Activated gamma-delta T cell treated with anti-CD3 and anti-CD28 coated beads, Interleukin-2, amount 50 U/mL, for 16 hours (primary cell): ENCODE results near the gene PPP1R13L.
"Not testable (repeated sequence)": the region's sequence is repeated elsewhere in the genome, so short reads cannot be mapped to it uniquely, and the experiment has no call there.

Experiments
- DNase-seq: peaks from one replicate; pipeline ENCODE4 v3.0.0-alpha.2; 2020; ENCODE audit warnings: low read depth

The PPP1R13L gene

DNA sequence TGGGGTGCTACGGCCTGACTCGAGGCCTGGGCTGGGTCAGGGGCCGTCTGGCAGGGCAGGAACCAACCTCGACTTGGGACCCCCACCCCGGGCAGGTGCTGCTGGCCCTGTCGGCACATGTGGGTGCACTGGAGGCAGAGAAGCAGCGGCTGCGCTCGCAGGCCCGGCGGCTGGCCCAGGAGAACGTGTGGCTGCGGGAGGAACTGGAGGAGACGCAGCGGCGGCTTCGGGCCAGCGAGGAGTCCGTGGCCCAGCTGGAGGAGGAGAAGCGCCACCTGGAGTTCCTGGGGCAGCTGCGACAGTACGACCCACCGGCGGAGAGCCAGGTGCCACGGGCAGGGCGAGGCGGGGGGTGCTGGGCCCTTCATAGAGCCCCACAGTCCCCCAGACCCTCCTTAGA, 58.4 kb downstream of the PPP1R13L start:
- DNase-seq = no peak

DNA sequence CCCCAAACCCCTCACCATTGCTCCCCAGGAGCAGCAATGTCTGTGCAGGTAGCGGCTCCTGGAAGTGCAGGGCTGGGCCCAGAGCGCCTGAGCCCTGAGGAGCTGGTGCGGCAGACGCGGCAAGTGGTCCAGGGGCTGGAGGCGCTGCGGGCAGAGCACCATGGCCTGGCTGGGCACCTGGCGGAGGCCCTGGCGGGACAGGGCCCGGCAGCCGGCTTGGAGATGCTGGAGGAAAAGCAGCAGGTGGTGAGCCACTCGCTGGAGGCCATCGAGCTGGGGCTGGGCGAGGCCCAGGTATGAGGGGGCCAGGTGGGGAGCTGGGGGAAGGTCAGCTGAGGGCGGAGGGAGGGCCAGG, 59.4 kb downstream of the PPP1R13L start:
- no peak for DNase-seq

DNA sequence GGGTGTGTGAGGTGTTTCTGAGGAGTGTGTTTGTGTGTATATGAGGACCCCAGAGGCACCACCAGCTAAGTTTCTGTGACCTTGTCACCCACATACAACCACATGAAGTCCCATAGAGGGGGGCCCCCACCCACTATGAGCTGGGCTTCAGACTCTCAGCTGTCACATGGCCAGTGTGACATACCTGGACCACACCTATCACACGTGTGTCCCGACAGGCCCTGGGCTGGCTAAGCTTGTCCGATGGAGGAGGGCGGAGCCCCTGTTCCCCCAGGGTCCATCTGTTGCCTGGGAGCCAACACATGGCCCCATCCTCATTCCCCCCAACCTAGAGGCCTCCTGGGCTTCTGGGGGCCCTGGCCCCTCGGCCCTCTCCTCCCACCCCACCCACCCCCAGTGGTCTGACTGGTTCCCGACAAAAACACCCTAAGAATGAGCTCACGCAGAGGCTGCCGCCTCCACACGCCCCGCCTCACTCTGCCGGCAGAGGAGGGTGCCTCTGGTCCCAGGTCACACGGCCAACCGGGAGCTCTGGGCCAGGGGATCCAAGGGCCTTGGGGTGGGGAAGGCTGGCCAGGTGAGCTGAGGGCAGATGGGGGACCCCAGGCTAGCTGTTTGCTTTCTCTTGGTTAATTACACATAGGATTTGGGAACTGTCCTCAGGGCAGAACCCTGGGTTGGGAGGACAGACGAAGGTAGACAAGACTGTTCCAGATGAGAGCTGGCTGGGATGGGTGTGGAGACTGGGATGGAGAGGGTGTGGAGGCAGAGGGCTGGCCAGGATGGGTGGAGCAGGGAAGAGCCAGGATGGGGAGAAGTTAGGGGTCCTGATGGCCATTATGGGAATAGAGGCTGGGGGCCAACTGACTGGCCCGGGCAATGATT, 60.0 kb downstream of the PPP1R13L start:
- no peak for DNase-seq

DNA sequence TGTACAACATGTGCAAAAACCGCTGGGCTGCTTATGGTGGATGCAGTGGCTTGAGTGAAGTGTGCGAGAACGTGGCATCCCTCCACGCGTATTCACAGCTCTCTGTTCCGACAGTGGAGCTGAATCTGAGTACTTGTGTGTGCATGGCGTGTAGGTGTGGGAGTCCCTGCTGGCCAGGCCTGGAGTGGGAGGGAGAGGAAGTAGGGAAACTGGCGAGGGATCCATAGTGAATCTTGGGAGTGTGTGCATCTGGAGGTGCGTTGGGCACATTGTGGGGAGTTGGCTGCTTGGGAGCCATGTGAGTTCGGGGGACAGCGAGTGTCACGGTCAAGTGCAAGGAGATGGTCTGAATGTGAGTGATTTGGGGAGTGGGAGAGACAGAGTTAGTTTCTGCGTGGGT, 62.0 kb downstream of the PPP1R13L start:
- DNase-seq = no peak

DNA sequence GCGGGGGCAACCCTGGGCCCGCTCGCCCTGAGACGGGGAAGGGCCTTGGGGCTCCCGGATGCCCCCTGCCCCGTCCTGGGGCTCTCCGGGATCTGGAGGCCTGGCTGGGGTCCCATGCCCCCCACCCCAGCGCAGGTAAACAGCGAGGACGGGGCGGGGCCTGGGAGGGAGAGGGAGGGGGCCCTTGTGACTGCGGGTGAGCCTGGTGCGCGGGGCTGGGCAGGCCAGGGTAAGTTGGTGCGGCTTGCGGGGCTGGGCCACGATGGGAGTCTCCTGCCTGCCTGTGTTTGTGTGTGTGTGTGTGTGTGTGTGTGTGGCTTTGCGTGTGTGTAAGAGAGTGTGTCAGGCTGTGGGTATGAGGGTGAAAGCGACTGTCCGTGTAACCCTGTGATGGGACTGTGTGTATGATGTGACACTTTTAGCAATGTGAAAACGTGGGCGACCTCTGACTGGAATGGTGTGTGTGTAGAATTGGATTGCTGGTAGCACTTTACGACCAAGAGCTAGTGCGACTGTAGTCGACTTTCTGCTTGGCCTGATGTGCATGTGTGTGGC, 63.9 kb downstream of the PPP1R13L start:
- no peak for DNase-seq

DNA sequence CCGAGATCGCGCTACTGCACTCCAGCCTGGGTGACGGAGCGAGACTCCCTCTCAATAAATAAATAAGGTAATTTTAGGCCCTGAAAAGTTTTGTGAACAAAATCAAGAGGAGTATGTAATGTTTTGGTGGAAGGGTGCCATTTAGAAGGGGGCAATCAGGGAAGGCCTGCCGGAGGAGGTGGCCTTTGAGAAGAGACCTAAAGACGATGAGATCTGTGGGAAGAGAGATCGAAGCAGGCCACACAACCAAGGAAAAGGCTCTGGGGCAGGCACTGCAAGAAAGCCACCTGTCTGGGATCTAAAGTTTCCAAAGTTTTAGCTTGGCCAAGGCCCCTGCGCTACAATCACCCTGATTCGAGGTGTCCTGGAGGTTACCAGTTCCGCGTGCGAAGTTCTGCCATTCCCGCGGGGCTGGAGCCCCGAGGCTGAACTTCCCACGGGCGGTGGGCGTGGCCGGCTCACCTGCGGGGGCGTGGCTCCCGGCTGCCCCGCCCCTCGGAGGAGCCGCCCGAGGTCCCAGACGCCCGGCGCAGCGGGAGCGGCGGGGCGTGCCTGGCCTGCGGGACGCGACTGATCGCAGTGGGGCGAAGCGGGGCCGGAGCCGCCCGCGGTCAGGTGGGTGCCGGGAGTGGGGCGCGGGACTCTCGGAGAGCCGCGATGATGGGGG, 64.5 kb downstream of the PPP1R13L start, which contains the start of gene KLC3:
TSS of gene KLC3 (plus strand) at position 519 of the 667 bp plus-strand sequence. CDS start 4,792 bp downstream, outside the sequence.
- DNase-seq = no peak

DNA sequence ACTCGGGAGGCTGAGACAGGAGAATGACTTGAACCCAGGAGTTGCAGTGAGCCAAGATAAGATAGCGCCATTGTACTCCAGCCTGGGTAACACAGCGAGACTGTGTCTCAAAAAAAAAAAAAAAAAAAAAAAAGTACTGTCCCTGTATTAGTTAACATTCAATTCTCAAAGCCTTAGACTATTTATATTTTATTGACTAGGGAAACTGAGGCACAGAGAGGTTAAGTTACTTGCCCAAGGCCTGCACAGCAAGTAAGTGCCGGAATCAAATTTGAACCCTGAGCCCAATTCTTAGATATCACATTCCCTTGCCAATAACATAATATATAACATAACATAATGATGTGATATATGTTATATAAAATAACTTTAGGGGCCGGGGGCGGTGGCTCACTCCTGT, 65.2 kb downstream of the PPP1R13L start:
- no peak for DNase-seq

DNA sequence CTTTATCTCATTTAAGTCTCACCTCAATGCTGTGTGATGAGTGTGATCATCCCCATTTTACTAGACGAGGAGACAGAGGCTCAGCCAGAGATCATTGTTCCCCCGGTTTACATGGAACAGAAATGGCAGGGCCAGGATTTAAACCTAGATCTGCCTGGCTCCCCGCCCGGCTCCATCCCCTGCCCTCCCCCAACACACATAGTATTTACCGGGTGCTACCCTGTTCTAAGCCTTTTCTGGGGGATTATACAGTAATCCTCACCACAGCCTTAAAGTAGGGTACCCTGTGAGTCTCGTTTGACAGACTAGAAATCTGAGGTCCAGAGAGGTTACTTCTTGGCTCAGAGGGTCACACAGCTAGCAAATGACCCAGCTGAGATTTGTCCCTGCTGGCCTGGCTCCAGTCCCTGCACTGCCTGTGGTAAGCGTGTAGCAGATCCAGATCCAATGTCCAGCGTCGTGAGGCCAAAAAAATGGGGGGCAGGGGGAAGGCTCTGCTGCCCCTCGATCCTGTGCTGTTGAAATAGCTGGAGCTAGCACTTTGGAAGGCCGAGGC, 68.1 kb downstream of the PPP1R13L start:
- no peak for DNase-seq

DNA sequence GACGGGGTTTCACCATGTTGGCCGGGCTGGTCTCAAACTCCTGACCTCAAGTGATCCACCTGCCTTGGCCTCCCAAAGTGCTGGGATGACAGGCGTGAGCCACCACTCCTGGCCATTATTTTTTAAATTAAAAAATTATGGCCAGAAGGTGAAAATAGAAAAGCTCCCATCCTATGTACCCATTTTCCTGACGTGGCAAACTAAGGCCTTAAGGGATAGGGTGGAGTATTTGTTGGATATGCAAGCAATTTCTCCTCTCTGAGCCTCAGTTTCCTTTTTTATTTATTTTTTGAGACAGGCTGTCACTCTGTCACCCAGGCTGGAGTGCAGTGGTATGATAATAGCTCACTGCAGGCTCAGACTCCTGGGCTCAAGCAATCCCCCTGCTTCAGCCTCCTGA, 70.0 kb downstream of the PPP1R13L start:
- DNase-seq = not testable (repeated sequence)

DNA sequence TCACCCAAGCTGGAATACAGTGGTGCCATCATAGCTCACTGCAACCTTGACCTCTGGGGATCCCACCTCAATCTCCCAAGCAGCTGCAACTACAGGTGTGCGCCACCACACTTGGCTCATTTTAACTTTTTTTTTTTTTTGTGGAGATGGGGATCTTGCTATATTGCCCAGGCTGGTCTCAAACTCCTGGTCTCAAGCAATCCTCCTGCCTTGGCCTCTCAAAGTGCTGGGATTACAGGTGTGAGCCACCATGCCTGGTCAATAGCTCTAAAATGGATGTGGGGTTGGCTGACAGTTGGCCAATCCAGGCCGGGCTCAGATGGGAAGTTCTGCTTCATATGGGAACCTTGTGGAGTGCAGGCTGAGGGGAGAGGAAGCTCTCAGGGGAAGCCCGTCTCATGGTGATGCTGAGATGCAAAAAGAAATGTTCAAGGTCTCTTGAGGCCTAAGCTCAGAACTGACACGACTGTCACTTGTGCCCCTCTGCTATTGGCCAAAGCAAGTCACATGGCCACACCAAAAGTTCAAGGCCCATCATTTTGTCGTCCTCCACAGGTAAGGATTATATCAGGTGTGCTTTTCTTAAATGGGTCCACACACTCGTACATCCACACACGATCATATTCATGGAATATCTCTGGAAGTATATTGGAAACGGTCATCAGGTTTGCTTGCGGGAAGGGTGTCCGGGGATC, 71.1 kb downstream of the PPP1R13L start:
- DNase-seq = no peak

DNA sequence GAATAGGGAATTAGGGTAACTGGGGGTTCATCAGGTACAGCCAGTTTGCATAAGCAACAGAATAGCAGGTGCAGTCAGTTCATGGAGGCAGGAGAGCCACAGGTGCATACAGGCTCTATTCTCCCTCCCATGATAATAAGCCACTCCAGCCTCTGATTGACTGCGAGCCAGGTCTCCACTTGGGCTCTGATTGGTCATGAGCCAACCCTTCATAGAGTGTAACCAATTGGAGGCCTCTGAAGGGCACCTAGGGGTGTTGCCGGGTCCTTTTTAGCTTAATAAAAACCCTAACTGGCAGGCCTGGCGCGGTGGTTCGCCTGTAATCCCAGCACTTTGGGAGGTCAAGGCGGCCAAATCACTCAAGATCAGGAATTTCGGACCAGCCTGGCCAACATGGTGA, 73.5 kb downstream of the PPP1R13L start:
- DNase-seq = no peak
